Measurements from ENCODE around the gene RITA1. TPM values are rescaled to one million over a fixed set of nuclear protein-coding genes. Genes with fewer than 3 reads are reported as not detected.

The RITA1 gene
- total and polyA plus RNA-seq, 2 of the 4 experiments (the other 2 are of a cell fraction), result 14.2 to 14.7 TPM

DNA sequence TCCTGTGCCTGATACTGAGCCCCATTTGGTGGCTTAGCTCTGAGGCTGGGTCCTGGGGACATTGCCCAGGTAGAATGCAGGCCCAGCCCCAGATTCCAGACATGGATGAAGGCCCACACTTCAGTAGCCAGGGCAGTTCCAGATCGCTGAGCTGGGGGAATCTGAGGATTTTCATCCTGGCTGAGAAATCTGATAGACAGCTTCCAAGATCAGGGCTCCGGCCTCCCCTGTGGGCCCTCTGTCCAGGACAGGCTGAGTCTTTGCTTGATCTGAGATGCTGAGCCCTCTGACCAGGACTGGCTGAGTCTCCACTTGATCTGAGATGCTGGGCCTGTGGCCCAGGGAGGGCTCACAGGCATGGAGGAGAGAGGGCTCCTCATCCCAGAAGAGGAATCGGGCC lies 46.7 kb upstream of the RITA1 start:
- in situ Hi-C loops (cut with MboI; ENCODE audit: low sequenced_read_pairs) (no loop called here), dilution Hi-C loops (cut with HindIII; ENCODE audit: low sequenced_read_pairs, unreplicated experiment) (no loop called here), intact Hi-C loops (cut with micrococcal nuclease) (no loop called here)
- Histone ChIP-seq H3K9me3 (ENCODE audit: control insufficient read depth, insufficient read depth, low read length) (no peaks in the 10 kb centered on the region), H3K27me3 (ENCODE audit: control insufficient read depth, insufficient read depth, low read length) (peaks cover 7% of the 10 kb centered on the region), H3K9ac (ENCODE audit: low read depth, low read length) (no peak overlapping the region), H4K20me1 (ENCODE audit: insufficient read depth, low read length) (no peaks in the 10 kb centered on the region), H3K27ac (ENCODE audit: insufficient read depth, low read length) (no peak overlapping the region), H3K36me3 (ENCODE audit: control insufficient read depth, insufficient read depth, low read length) (no peaks in the 10 kb centered on the region), H3K4me2 (ENCODE audit: low read depth, low read length) (no peak overlapping the region), H4K8ac (ENCODE audit: low read depth in 2 of 2, low read length in 2 of 2) (no peak overlapping the region), H2AFZ (replicated peaks; ENCODE audit: low read length, poor library complexity) (no peak overlapping the region), H2BK120ac (ENCODE audit: low read depth, low read length) (no peak overlapping the region), H3K4ac (ENCODE audit: low read depth, low read length) (no peak overlapping the region), H4K5ac (ENCODE audit: low read depth, low read length) (no peak overlapping the region), H3K56ac (ENCODE audit: extremely low read depth, insufficient read depth, low read length) (no peak overlapping the region), H2BK5ac (ENCODE audit: low read depth, low read length, poor library complexity, severe bottlenecking) (no peak overlapping the region), H3K9me1 (ENCODE audit: insufficient read depth, low read length) (no peaks in the 10 kb centered on the region), H2BK20ac (ENCODE audit: low read depth, low read length) (no peak overlapping the region), H3K14ac (replicated peaks; ENCODE audit: low read depth, low read length) (no peak overlapping the region), H4K91ac (ENCODE audit: insufficient read depth, low read depth, low read length) (no peak overlapping the region), H2AK5ac (ENCODE audit: low read depth, low read length) (no peak overlapping the region), H3K23ac (ENCODE audit: low read depth, low read length) (no peak overlapping the region), H3K79me1 (ENCODE audit: low read depth in 1 of 2, low read length in 2 of 2) (no peaks in the 10 kb centered on the region), H3K4me3 (ENCODE audit: insufficient read depth, low read depth, low read length) (no peak overlapping the region), H3K18ac (ENCODE audit: low read depth, low read length) (no peak overlapping the region), H2AK9ac (replicated peaks; ENCODE audit: low read depth, low read length, poor library complexity) (no peak overlapping the region), H3K4me1 (ENCODE audit: control insufficient read depth, insufficient read depth, low read length) (no peaks in the 10 kb centered on the region), H2BK15ac (ENCODE audit: low read depth, low read length) (no peak overlapping the region)
- POLR2A ChIA-PET (ENCODE audit: unreplicated experiment), result no interaction called here
- BruUV-seq (replicated peaks), result no TSS peak
- CTCF ChIA-PET, result interaction anchor here (1.4 kb wide), 1 partner anchor 14 kb away, joined by 4 read pairs; no protein-coding TSS in a partner anchor
- ATAC-seq (ENCODE audit: low read depth) (no peak), DNase-seq (no peak)
- WGBS, 2 experiments (ENCODE audit: extremely low coverage in 2 of 2, insufficient read length in 1 of 2), result no CpG with 5 or more reads among the region's 3 CpGs
- TF ChIP-seq POLR2A (IDR thresholded peaks at IDR 0.05; ENCODE audit: low read depth, low read length), result no peak
- TF ChIP-seq SMC3 (IDR thresholded peaks at IDR 0.05; ENCODE audit: low read depth, low read length), result no peak
- no peak for TF ChIP-seq CEBPB (IDR thresholded peaks at IDR 0.05; ENCODE audit: low read depth, low read length)
- no peak for TF ChIP-seq FOS (IDR thresholded peaks at IDR 0.05; ENCODE audit: low read depth, low read length)
- TF ChIP-seq RAD21 (IDR thresholded peaks at IDR 0.05; ENCODE audit: low read length), result no peak
- no peak for TF ChIP-seq CHD1 (IDR thresholded peaks at IDR 0.05; ENCODE audit: low read depth, low read length)
- TF ChIP-seq MAFK (IDR thresholded peaks at IDR 0.05; ENCODE audit: low read depth, low read length), result no peak
- no peak for TF ChIP-seq RCOR1 (IDR thresholded peaks at IDR 0.05; ENCODE audit: insufficient replicate concordance, low read length)
- TF ChIP-seq, protein P1, sequence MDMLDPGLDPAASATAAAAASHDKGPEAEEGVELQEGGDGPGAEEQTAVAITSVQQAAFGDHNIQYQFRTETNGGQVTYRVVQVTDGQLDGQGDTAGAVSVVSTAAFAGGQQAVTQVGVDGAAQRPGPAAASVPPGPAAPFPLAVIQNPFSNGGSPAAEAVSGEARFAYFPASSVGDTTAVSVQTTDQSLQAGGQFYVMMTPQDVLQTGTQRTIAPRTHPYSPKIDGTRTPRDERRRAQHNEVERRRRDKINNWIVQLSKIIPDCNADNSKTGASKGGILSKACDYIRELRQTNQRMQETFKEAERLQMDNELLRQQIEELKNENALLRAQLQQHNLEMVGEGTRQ (IDR thresholded peaks at IDR 0.05; ENCODE audit: low read depth, low read length), result no peak
- no peak for TF ChIP-seq BHLHE40 (IDR thresholded peaks at IDR 0.05; ENCODE audit: low read depth, low read length)
- TF ChIP-seq MAZ (IDR thresholded peaks at IDR 0.05; ENCODE audit: borderline replicate concordance, low read depth, low read length), result no peak
- no peak for TF ChIP-seq NFE2L2 (IDR thresholded peaks at IDR 0.05; ENCODE audit: low read depth, low read length)
- TF ChIP-seq, protein P2, sequence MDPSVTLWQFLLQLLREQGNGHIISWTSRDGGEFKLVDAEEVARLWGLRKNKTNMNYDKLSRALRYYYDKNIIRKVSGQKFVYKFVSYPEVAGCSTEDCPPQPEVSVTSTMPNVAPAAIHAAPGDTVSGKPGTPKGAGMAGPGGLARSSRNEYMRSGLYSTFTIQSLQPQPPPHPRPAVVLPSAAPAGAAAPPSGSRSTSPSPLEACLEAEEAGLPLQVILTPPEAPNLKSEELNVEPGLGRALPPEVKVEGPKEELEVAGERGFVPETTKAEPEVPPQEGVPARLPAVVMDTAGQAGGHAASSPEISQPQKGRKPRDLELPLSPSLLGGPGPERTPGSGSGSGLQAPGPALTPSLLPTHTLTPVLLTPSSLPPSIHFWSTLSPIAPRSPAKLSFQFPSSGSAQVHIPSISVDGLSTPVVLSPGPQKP (IDR thresholded peaks at IDR 0.05; ENCODE audit: borderline replicate concordance, low read depth, low read length), result no peak
- TF ChIP-seq, protein P3, sequence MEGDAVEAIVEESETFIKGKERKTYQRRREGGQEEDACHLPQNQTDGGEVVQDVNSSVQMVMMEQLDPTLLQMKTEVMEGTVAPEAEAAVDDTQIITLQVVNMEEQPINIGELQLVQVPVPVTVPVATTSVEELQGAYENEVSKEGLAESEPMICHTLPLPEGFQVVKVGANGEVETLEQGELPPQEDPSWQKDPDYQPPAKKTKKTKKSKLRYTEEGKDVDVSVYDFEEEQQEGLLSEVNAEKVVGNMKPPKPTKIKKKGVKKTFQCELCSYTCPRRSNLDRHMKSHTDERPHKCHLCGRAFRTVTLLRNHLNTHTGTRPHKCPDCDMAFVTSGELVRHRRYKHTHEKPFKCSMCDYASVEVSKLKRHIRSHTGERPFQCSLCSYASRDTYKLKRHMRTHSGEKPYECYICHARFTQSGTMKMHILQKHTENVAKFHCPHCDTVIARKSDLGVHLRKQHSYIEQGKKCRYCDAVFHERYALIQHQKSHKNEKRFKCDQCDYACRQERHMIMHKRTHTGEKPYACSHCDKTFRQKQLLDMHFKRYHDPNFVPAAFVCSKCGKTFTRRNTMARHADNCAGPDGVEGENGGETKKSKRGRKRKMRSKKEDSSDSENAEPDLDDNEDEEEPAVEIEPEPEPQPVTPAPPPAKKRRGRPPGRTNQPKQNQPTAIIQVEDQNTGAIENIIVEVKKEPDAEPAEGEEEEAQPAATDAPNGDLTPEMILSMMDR (conservative IDR thresholded peaks at IDR 0.05; ENCODE audit: low read depth, low read length), result no peak
- TF ChIP-seq RFX5 (IDR thresholded peaks at IDR 0.05; ENCODE audit: low read depth, low read length), result no peak

All from IMR-90 (cell line).